ENCODE measurements around the gene FAM193B. TPM values are rescaled to one million over a fixed set of nuclear protein-coding genes. Genes with fewer than 3 reads are reported as not detected.

Gene FAM193B
- total and polyA plus RNA-seq, 9 of the 15 experiments (the other 6 are each of a cell fraction or from before 2014, with no cell fraction given), result 4.4 to 76.4 (median 37.3) TPM

- no peak for TF ChIP-seq STAT6 (CRISPR knock-in tag; IDR thresholded peaks at IDR 0.05)
- TF ChIP-seq HDGF (IDR thresholded peaks at IDR 0.05), result no peak
- no peak for TF ChIP-seq THAP7 (CRISPR knock-in tag; IDR thresholded peaks at IDR 0.05)
- no peak for TF ChIP-seq POLR2B (IDR thresholded peaks at IDR 0.05; ENCODE audit: low read depth, partially characterized antibody)
- no peak for TF ChIP-seq STAG1 (CRISPR knock-in tag; IDR thresholded peaks at IDR 0.05; ENCODE audit: borderline replicate concordance)
- no peak for TF ChIP-seq KLF13 (tag; IDR thresholded peaks at IDR 0.05; ENCODE audit: borderline replicate concordance, low read depth)
- TF ChIP-seq AFF4 (CRISPR knock-in tag; IDR thresholded peaks at IDR 0.05), result no peak
- TF ChIP-seq POLR2A (conservative IDR thresholded peaks at IDR 0.05), result no peak
- no peak for TF ChIP-seq KDM5B (IDR thresholded peaks at IDR 0.05; ENCODE audit: insufficient replicate concordance, low read depth, low read length)
- TF ChIP-seq STAT5B (CRISPR knock-in tag; IDR thresholded peaks at IDR 0.05), result no peak
Measured at GRCh38 chr5:177529247-177530203, 24.8 kb downstream of the FAM193B start (continued).

Data from K562 (cell line).